Measurements from ENCODE around the gene PPFIA2.

The PPFIA2 gene

DNA sequence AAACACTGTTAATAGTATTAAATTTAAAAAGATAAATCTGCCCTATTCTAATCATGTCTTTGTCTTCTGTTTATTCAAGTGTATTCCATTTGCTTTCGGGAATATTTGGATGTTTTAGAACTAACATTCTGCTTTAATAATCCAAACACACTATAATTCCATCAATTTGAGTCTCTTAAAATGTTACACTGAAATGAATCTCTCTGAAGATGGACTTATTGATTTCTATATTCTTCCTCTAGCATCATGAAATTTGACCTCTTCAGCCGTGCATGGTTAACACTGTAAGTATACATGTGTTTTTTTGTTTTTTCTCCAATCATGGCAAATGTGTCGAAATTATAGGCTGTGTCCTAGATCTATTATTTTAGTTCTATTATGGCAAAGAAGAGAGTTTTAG, 342.1 kb downstream of the PPFIA2 start:
- DNase-seq: no peak

DNA sequence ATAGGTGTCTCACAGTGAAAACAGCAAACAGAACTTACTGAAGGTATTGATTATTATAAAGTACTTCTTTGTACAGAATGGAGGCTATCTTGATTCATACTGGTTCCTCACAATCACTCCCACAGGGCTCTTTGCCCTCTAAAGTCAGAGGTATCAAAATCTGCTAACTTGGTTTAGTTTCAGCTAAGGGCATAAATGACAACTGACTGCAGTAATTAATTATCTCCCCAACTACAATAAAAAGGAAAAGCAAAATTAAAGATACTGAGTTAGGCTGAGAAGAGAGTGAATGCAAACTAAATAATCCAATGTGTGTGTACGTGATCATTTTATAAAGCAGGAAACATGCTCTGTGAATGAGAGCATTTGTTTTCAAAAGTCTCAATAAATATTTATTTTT, 342.6 kb downstream of the PPFIA2 start:
- DNase-seq: no peak

DNA sequence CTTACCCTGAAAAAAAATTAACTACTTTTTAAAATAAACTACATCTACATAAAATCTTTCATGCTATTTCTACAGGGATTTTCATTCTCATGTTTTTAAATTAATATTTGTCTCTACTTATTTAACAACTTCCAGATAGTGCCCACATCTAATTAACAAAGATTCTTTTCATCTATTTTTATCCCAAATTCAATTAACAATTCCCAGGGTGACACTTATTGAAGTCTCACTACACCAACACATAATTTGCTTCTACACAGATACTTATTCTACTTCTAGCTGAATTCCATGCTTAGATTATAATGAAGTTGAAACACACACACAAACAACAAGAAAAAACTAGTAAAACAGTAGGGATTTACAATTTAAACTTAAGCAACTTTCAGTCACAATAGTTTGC, 344.7 kb downstream of the PPFIA2 start:
- no peak for DNase-seq

DNA sequence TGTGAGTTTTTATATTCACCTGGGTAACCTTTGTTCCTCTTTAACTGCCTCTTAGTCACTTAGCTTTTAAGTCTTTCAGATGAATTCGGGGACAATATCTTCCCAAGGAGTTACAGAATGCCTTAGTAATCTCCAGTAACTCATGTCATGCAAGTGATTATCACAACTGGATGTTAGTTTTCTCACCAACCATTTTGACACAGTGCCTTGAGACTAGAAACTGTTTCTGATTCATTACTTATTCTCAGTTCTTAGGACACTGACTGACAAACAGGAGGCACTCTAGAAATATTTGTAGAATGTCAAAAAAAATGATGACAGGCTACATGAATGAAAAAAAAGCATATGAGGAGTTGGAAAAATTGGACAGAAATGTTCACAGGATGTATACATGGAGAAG, 346.2 kb downstream of the PPFIA2 start:
- DNase-seq: no peak

DNA sequence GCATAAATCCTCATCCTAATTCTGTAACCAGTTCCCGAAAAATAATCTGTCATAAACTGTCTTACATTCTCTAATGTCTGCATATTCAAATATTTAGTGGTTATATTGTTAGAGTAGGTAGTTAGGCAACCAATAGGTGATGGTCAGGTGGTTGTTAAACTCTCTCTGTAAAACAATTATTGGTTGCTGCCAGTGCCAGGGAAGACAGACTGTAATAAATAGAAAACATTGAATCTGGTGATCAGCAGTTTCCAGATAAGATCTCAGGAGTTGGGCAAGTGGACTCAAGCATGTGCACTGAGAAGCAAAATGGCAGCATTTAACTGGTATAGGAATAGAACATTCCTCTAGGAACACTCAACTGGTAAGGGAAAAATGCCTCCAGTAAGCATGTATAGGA, 355.8 kb downstream of the PPFIA2 start:
- no peak for DNase-seq

DNA sequence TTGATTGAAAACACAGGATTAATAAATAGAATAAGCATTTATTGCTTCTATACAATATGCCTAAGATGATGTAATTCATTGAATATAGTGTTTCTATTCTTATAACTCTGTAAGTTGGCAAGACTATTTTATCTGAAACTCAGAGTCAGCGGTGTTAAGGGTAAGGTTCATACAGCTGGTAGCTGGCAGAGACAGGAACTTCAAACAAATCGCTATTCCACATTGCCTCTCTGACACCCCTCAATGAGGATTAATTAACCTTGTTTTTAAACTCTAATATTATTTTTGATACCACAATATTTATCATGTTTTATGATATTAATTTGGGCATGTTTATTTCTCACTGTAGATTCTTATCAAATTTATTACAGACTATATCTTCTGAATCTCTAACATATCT, 357.9 kb downstream of the PPFIA2 start:
- no peak for DNase-seq

DNA sequence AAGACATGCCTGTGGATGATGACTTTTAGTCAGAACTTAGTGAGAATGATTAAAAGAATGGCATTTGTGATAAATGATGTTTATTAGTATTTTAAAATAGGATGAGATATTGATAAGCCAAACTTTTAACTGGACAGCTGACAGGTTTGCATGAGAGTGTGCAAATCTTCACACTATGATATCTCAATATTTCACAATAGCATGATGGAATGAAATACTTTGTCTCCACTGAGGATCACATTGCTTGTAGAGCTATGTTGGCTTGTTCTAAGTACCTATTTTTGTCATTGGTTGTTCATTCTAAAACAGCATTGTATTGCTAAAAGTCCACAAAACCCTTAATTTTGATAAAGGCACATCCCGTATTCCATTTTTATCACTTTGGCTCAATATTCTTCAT, 359.1 kb downstream of the PPFIA2 start:
- no peak for DNase-seq

DNA sequence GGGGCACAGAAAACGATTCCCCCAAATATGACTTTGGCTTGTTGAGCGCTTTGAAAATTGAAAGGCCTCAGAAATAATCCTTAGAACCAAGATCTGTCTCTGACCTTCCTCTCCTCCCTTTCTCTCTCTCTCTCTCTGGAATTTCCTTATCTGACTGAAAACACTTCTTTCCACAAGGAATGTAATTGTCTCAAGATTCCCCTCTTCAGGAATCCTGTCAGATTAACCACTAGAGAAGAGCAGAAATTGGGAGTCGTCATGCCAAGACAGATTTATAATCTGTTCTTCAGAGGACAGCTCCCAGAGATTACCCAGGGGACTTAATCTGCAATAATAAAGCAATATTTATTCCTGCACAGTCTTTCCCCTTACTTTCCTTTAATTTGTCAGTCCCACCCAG, 363.7 kb downstream of the PPFIA2 start:
- no peak for DNase-seq

DNA sequence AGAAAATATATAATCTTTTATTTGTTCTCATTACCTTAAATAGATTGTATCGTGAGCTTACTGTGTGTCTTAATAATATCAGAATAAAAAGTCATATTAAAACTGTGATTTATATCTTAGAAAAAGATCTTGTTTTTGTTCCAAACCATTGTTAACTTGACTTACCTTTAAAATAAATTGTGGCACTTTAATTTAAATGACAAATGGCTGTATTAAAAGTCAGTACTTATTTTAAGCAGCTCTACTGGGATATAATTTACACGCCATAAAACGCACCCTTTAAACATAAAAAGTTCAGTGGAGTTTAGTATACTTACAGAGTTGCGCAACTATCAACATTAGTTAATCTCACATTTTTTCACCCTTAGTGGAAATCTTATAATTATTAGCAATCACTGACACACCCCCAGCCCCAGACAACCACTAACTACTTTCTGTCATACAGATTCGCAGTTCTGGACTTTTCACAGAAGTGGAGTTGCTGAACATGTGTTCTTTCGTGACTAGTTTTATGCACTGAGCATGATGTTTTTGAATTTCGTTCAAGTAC, 369.5 kb downstream of the PPFIA2 start:
- no peak for DNase-seq

DNA sequence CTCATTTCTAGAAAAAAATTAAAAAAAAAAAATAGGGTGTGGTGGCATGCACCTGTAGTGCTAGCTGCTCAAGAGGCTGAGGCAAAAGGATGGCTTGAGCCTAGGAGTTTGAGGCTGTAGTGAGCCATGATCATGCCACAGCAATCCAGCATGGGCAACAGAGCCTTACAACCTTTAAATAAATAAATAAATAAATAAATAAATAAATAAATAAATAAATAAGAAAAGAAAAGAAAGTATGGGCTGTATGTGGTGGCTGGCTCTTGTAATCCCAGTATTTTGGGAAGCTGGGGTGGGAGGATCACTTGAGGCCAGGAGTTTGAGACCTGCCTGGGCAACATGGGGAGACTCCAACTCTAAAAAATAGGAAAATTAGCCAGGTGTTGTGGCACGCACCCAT, 373.0 kb downstream of the PPFIA2 start:
- DNase-seq: no peak

DNA sequence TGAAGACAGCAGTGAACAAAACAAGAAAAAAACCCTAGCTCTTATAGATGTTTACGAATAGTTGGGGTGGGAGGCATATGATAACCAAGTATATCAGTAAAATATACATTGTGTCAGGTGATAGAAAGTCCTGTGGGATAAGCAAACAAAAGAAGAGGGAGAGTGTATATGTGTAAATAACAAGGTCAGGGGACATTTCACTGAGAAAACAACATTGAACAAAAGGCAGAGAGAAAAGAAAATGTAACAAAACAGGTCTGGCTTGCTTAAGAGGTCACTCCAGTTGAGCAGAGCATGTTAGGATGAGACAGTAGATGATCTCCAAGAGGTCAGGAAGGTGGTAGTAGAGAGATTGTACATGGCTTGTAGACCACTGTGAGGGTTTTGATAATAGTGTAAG, 377.2 kb downstream of the PPFIA2 start:
- DNase-seq: no peak

DNA sequence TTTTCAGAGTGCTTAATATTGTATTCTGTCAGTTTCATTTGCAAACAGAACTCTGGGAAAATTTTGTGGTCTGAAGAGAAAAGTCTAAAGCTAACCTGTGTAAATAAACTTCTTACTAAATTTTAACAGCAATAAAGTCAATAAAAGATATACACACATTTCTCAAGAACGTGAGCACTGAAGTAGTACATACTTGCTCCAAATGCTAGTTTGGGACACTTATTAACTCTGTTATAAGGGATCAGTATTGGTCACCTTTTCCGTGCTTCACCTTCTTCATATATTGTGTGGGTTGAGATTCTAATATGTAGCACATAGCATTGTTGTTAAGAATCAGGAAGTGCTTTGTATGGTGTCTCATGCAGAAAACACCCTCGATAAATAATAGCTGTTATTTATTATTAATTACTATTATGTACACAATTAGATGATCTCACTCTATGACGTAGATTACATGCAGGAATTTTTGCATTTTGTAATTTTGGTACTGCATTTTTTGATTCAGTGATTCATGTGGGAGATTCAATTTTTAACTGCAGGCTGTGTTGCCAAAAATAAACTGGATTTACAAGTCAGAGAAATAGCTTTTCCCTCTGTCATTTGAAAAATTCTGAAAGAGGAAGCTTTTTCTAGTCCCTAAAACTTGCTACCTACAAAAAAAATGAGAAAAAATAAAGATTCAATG, 380.4 kb downstream of the PPFIA2 start:
- DNase-seq: no peak

DNA sequence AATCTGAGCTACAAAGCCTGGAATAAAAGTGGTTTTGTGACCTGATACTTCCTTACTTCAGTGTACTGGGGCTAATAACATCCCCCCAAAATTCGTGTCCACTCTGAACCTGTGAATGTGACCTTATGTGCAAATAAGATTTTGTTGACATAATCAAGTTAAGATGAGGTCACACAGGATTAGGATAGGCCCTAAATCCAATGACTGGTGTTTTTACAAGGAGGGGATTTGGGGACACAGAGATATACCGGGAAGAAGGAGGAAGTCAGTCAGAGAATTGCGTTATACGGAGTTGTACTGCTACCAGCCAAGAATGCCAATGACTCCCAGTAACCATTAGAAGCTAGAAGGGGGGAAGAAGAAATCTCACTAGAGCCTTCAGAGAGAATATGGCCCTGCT, 381.4 kb downstream of the PPFIA2 start:
- DNase-seq: no peak

DNA sequence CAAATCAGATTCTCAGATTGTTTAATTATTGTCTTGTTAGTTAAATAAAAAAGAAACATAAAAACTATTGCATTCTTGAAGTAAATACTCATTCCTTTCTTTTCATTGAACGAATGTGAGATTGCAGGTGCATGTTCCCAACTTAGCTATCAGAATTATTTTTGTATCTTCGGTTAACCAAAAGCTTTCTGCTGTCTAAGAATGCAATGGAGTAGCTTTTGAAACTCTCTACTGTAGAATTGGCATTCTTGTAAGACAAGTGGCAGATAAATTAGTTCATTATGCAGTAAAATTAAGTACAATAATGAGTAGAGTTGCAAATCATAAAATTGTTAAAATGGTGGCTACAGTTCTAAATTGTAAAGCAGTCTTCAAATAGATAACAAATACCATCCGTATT, 383.2 kb downstream of the PPFIA2 start:
- DNase-seq: no peak

DNA sequence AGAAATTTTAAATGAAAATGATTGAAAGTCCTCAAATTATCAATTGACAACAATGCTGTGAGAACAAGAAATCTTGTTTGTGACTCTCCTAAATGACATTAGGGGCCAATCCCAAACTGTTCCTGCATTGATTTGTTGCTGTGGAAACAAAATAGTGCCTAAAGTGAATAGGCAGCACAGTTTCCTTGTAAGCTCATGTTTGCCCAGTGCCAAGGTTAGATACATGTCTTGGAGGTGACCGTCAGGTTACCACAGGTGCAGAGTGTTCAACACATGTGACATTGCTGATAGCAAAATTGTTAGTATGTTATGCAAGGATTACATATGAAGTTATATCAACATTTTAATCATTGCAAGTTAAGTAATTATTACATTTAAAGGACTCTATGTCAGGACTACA, 388.7 kb downstream of the PPFIA2 start:
- DNase-seq: no peak

DNA sequence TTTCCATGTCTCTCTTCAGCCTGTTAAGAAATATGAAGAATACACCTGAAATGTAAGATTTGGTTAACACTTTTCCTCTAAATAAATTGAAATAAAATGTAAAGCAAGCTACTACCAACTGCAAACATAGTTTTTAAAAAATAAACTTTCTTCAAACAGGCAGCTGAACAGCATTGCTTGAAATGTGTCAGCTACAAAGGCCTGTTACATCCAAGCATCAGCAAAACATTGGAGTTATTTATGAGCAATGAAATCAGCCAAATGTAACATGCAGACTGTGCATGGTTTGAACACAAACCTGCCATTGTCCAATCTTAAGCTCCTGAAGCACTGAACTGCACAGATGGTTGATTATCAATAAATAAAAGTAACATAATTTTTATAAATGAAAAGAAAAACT, 390.0 kb downstream of the PPFIA2 start:
- no peak for DNase-seq

DNA sequence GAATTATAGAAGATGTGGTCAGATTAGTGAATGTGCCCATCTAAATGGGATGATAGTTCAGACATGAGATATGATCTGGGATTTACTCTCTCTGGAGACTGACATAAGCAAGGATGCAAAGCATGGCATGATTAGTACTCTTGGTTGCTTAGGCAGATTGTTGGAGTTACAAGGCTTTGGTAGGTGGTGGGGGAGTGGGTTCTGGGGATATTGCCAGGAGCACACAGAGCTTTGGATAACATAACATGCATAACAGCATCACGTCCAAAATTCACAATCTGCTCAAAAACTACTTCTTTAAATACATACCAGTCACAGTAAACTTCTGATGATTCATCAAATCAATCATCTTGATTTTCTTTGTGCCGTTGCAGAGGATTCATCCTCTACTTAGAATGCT, 393.9 kb downstream of the PPFIA2 start:
- DNase-seq: no peak

DNA sequence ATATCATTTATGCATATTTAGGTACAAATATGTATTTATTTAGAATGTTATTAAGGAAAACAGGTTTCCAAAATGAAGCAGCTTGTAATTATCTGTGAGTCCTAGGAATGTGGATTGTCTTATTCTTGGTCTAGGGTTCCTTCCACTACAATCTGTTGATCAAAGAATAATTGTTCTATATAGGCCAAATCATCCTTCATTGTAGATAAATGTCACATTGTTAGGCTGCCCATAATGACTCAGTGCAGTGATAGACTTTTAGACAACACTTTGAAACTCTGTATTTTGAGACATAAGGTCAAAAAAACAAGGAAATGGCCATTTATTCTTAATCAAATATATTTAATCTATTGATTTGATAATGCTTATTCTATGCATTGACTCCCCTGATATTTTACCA, 398.2 kb downstream of the PPFIA2 start:
- no peak for DNase-seq

DNA sequence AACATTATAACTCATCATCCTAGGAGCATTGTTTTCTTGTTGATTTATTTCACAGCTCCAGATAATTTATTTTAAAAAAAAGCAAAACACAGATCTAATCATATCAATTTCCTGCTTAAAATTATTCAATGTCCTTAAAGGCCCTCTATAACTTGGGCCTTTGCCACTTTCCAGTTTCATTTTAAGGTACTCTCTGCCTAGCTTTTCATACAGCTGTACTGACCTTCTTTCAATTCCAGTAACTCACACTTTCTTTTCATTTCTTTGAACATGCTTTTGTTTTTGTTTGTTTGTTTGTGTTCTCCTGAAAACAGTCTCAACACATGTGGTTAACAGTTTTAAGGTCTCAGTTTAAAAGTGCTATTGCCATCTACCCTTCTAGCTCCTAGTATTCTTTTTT, 399.4 kb downstream of the PPFIA2 start:
- DNase-seq: no peak

DNA sequence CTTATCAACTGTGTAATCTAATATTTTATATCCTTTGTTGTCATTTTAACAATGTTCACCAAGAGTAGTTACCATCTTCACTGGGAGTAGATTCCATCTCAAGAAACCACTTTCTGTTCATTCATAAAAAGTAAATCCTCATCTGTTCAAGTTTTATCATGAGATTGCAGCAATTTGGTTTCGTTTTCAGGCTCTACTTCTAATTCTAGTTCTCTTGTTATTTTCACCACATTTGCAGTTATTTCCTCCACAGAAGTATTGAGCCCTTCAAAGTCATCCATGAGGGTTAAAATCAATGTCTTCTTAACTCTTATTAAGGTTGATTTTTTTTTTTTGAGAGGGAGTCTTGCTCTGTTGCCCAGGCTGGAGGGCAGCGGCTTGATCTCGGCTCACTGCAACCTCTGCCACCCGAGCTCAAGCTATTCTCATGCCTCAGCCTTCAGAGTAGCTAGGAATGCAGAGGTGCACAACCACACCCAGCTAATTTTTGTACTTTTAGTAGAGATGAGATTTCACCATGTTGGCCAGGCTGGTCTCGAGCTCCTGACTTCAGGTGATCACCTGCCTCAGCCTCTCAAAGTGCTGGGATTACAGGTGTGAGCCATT, 404.7 kb downstream of the PPFIA2 start:
- no peak for DNase-seq

DNA sequence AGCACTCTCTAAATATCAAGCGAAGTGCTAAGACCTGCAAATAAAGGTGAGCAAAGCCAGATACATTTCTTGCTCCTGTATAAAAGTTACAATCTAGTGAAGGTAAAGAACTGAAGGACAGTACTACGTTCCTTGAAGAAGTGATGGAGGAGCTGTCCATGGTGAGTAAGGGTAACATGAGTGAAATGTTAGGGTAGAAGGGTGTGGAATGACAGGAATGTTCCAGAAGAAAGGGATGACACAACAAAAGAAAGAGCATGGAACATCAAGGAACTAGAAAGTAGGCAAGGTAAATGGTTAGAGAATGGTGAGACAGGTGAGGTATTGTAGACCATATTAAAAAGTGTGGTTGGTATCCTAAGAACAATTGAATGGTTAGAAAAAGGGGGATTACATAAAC, 408.8 kb downstream of the PPFIA2 start:
- no peak for DNase-seq

DNA sequence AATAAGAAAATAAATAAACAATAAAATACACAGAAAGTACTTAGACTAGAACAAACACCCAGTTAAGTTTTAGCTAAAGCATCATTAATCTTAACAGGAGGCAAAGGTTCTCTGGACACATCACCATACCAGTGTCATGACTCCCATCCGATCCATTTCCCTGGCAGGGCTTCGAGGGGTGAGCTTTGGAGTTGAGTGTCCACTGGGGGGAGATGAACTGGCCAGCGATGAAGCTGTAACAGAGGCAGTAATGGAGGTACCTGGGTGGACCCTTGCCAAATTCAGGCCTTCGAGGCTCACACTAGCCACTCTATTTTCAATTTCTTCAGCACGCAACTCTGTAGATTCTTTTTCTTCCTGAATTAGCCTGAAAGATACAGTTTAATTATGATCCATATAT, 411.7 kb downstream of the PPFIA2 start:
- no peak for DNase-seq

DNA sequence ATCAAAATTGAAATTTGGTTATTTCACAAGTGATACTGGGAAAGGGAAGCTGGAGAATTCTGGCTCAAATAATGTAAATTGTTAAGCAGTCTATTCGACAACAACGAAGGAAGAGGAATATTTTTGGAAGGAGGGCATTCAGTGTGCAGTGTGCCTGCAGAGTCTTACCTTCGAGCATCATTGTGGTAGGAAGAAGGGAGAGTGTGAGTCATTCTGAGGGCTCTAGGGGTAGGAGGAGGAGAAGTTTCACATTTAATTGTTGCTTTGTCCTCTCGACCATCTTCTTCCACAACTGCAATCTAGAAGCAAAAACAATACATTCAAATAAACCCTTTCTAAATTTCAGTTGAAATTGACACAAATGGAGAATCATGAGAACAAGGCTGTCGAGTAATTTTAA, 418.2 kb downstream of the PPFIA2 start:
- DNase-seq: no peak

DNA sequence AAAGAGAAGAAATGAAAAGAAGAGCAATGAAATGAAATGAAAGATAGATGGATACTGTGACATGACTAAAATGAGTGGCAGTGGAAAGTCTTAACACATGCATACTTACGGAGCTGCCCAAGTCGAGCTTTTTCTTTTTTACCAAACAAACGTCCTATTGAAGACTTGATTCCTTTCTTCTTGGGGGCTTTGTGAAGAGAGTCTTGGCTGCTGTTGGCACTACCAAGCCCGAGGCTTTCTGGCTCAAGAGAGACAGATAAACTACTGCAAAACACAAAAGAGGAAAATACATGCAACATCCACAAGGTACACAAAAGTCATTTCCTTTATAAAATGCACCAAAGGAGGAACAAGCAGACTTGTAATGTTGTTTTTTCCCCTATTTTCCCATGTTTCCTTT, 420.1 kb downstream of the PPFIA2 start:
- DNase-seq: no peak

DNA sequence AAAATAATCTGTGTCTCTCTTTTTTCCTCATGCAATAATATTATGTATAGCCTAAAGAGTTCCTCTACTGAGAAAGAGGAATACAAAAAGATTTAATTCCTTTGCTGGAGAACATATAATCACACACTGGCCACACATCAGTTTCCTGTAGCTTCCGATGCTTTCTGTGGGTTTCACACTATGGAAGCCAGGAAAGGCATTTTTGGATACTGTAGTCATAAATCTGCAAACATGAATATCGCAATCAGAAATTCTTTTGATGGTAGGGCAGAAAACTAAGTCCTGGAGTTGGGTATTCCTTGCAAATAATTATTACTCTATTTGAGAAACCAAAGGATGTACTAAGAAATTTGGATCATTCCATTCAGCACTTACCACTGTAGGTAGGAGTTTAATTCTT, 421.3 kb downstream of the PPFIA2 start:
- DNase-seq: no peak

All from GDM1 (cell line).